ENCODE results near the gene AOC2.

Gene AOC2

DNA sequence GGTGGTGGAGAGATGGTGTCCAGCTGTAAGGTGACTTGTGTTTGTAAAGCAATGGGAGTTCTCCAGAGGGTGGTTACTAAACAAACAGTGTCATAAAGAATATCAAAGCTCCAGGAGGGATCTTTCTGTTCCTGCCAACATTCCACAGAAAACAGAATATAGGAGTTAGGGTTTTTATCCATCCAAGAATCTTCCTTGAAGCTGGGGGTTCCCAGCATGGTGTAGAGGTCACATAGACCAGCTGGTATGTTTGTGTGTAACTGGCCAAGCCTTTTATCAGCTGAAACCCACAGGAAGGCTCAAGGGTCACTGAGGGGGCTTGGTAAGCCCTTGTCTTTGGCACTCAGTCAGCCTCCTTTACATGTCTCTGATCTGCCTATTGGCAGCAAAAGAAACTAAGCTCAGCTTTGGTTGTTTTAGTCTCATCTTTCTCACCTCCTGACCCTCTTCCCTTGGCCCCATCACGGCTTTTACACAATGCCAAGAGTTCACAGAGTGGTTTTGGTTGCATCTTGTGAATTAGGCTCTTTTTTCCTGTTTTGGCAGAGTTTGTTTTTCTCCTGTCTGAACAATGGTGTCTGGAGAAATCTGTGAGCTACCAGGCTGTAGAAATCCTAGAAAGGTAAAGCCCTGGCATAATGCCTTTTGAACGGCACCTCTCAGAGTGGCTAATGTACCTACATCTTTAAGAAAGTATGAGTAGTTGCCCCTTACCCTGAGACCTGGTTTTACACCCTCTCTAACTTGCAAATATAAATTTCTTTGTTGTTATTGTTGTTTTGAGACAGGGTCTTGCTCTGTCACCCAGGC, 41.1 kb upstream of the AOC2 start:
- Histone ChIP-seq H3K4me2 (no peak overlapping the region), H3K27me3 (no peaks in the 10 kb centered on the region), H4K20me1 (no peaks in the 10 kb centered on the region), H3K36me3 (peaks cover 0 to 11% (median 7%) of the 10 kb centered on the region in 11 experiments; a peak in 10 of 22 replicates), H3K4me1 (peaks cover 0 to 5% (median 4%) of the 10 kb centered on the region in 10 experiments; a peak in 6 of 20 replicates), H3K27ac (no peak overlapping the region), H3K4me3 (no peak overlapping the region), H3K9ac (no peak overlapping the region), H3K9me3 (replicated peaks in 1 of 11) (no peaks in the 10 kb centered on the region)
- TF ChIP-seq Cebpa-rat (IDR thresholded peaks at IDR 0.05) = no peak

- Histone ChIP-seq H3K4me1 (no peaks in the 10 kb centered on the region), H3K27me3 (no peaks in the 10 kb centered on the region), H3K4me3 (no peak overlapping the region), H3K9ac (no peak overlapping the region), H3K9me3 (replicated peaks in 1 of 11) (no peaks in the 10 kb centered on the region), H3K36me3 (peaks cover 16 to 28% (median 22%) of the 10 kb centered on the region in 11 experiments), H3K4me2 (no peak overlapping the region), H4K20me1 (no peaks in the 10 kb centered on the region), H3K27ac (no peak overlapping the region)
- no peak for TF ChIP-seq Cebpa-rat (IDR thresholded peaks at IDR 0.05)
Measured at GRCh38 chr17:42804918-42805367, 39.4 kb upstream of the AOC2 start.

DNA sequence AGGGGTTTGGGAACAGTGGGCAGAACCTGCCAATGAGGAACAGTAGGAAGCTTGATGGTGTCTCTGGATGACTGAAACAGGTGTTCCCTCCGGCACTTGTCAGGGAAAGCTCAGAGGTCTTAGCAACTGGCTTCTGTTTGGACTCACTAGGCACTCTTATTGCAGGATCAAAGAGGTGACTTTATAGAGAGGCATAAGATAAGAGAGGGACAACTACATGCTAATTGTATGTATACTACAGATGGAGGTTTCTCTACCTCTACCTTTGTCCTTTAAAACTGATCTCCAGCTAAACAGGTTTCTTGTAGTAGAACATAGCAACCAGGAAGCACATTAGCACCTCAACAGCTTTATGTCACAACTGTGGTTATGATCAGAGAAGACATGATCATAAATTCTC, 38.1 kb upstream of the AOC2 start:
- Histone ChIP-seq H3K4me2 (no peak overlapping the region), H3K4me3 (no peak overlapping the region)

GRCh38 chr17:42809250-42809649, 35.1 kb upstream of the AOC2 start:
- no peaks in the 10 kb centered on the region for H3K4me1 ChIP-seq
- no peak for TF ChIP-seq Cebpa-rat (IDR thresholded peaks at IDR 0.05)
- no peak overlapping the region for H3K4me3 ChIP-seq
- H3K9ac ChIP-seq = no peak overlapping the region
- peaks cover 0 to 8% (median 0%) of the 10 kb centered on the region in 11 experiments; a peak in 3 of 22 replicates for H4K20me1 ChIP-seq
- H3K4me2 ChIP-seq = no peak overlapping the region
- H3K27me3 ChIP-seq = no peaks in the 10 kb centered on the region
- H3K27ac ChIP-seq = no peak overlapping the region
- peaks cover 56 to 71% (median 65%) of the 10 kb centered on the region in 11 experiments for H3K36me3 ChIP-seq
- no peaks in the 10 kb centered on the region for H3K9me3 ChIP-seq (replicated peaks in 1 of 11)

More for the DNA sequence above, 38.1 kb upstream of the AOC2 start:
- no peaks in the 10 kb centered on the region for H3K9me3 ChIP-seq (replicated peaks in 1 of 11)
- no peaks in the 10 kb centered on the region for H3K4me1 ChIP-seq
- H3K9ac ChIP-seq = no peak overlapping the region
- no peaks in the 10 kb centered on the region for H3K27me3 ChIP-seq
- TF ChIP-seq Cebpa-rat (IDR thresholded peaks at IDR 0.05) = no peak
- no peak overlapping the region for H3K27ac ChIP-seq
- peaks cover 29 to 41% (median 35%) of the 10 kb centered on the region in 11 experiments for H3K36me3 ChIP-seq
- peaks cover 0 to 3% (median 0%) of the 10 kb centered on the region in 11 experiments; a peak in 1 of 22 replicates for H4K20me1 ChIP-seq

DNA sequence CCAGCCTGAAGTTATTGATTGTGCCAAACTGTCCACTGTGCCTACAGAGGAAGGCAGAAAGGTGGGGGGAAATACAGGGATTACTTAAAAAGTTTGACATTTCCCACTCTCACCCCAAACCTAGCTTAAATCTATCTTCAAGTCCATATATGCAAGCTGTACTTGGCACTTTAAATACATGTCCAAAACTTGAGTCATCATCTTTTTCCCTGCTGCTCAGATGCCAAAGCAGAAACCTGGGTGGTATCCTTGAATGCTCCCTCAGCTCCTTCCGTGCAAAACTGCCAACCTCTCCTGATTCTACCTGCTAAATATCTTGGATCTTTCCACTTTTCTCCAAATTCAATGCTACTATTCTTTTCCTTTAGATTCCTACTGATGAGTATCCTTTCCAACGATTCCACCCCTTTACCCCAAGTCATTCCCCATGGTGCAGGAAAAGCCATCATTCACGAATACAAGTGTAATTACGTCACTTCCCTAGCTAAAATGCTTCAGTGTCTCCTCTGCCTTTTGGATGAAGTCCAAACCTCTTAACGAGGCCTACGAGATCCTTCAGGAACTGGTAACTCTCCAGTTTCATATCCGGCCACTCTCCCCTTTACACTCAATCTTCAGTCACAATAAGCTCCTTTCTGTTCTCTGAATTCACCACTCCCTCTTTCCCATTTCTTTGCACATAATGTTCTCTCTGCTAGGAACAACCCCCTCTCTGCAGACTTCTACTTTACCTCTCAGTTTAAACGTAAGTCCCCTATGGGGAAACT, 29.6 kb upstream of the AOC2 start:
- no peak overlapping the region for H3K4me3 ChIP-seq
- peaks cover 96 to 100% (median 100%) of the 10 kb centered on the region in 11 experiments for H3K36me3 ChIP-seq
- no peak for TF ChIP-seq Cebpa-rat (IDR thresholded peaks at IDR 0.05)
- H3K9ac ChIP-seq = no peak overlapping the region
- no peaks in the 10 kb centered on the region for H3K27me3 ChIP-seq
- no peaks in the 10 kb centered on the region for H3K9me3 ChIP-seq (replicated peaks in 1 of 11)
- no peaks in the 10 kb centered on the region for H3K4me1 ChIP-seq
- H4K20me1 ChIP-seq = peaks cover 0 to 32% (median 0%) of the 10 kb centered on the region in 11 experiments; a peak in 11 of 22 replicates
- no peak overlapping the region for H3K4me2 ChIP-seq
- no peak overlapping the region for H3K27ac ChIP-seq

- peaks cover 93 to 100% (median 100%) of the 10 kb centered on the region in 11 experiments for H3K36me3 ChIP-seq
Measured at GRCh38 chr17:42817866-42818265, 26.5 kb upstream of the AOC2 start.

DNA sequence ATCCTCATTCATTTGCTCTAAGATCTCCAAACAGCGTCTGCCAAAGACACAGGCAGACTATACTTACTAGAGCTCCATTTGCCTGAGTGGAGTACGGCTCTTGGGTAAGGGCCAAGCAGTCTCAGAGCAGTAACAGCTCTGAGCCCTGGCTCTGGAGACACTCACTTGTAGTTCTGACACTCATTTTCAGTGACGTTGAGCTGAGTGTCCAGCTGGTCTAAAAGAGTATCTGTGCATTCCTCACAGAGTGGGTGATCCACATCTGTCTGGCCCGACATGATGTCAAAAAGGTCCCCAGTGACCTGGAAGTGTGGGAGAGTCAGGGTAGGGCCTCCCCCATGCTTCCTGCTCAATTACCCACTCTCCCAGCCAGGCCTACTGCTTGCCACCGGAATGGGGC, 26.0 kb upstream of the AOC2 start:
- peaks cover 0 to 39% (median 7%) of the 10 kb centered on the region in 11 experiments; a peak in 13 of 22 replicates for H4K20me1 ChIP-seq
- H3K27ac ChIP-seq = no peak overlapping the region
- peaks cover 88 to 98% (median 95%) of the 10 kb centered on the region in 11 experiments for H3K36me3 ChIP-seq

More at GRCh38 chr17:42817866-42818265, 26.5 kb upstream of the AOC2 start:
- Histone ChIP-seq H3K4me3 (no peak overlapping the region), H3K9me3 (replicated peaks in 1 of 11) (no peaks in the 10 kb centered on the region), H3K4me1 (peaks cover 5 to 15% (median 8%) of the 10 kb centered on the region in 10 experiments), H3K4me2 (no peak overlapping the region), H4K20me1 (peaks cover 0 to 39% (median 7%) of the 10 kb centered on the region in 11 experiments; a peak in 13 of 22 replicates), H3K9ac (no peak overlapping the region), H3K27ac (no peak overlapping the region), H3K27me3 (no peaks in the 10 kb centered on the region)
- no peak for TF ChIP-seq Cebpa-rat (IDR thresholded peaks at IDR 0.05)

GRCh38 chr17:42819939-42820535, 24.3 kb upstream of the AOC2 start:
- no peak overlapping the region; a peak in 1 of 22 replicates for H3K9ac ChIP-seq
- H3K4me3 ChIP-seq = no peak overlapping the region
- TF ChIP-seq Cebpa-rat (IDR thresholded peaks at IDR 0.05) = no peak
- no peak overlapping the region for H3K4me2 ChIP-seq
- peaks cover 0 to 32% (median 7%) of the 10 kb centered on the region in 11 experiments; a peak in 13 of 22 replicates for H4K20me1 ChIP-seq
- no peaks in the 10 kb centered on the region for H3K9me3 ChIP-seq (replicated peaks in 1 of 11)
- no peaks in the 10 kb centered on the region for H3K27me3 ChIP-seq
- H3K4me1 ChIP-seq = peaks cover 18 to 26% (median 21%) of the 10 kb centered on the region in 10 experiments
- peaks cover 71 to 82% (median 78%) of the 10 kb centered on the region in 11 experiments for H3K36me3 ChIP-seq
- H3K27ac ChIP-seq = no peak overlapping the region

More for the DNA sequence above, 26.0 kb upstream of the AOC2 start:
- H3K4me2 ChIP-seq = no peak overlapping the region
- peaks cover 11 to 20% (median 13%) of the 10 kb centered on the region in 10 experiments for H3K4me1 ChIP-seq
- no peak overlapping the region for H3K9ac ChIP-seq
- no peak for TF ChIP-seq Cebpa-rat (IDR thresholded peaks at IDR 0.05)
- no peaks in the 10 kb centered on the region for H3K9me3 ChIP-seq (replicated peaks in 1 of 11)
- no peak overlapping the region for H3K4me3 ChIP-seq
- H3K27me3 ChIP-seq = no peaks in the 10 kb centered on the region

Data from BLaER1 treated with 17β-estradiol and CSF1 and Interleukin-3, amounts not matched to agents 10 nM and 100 nM (cell line).